CD14-positive monocyte (primary cell): ENCODE results near the gene UBL5. TPM values are rescaled to one million over a fixed set of nuclear protein-coding genes. Genes with fewer than 3 reads are reported as not detected.

Source experiments
- DNase-seq, 3 donors: peaks; one replicate each; pipeline ENCODE4 v3.0.0-alpha.2; 2011 to 2022
- H2AFZ ChIP-seq: 2 replicates; pipeline ENCODE4 v1.6.0; 2012; ENCODE audit warnings: mild to moderate bottlenecking, low read depth, low read length, inconsistent platforms; ENCODE audit not compliant: insufficient read depth, poor library complexity, severe bottlenecking
- H3K27ac ChIP-seq, 2 donors: 1 replicate in 1 of 2; 2 replicates in 1 of 2; pipeline ENCODE4 v1.5.1; 2012 to 2013; ENCODE audit warnings: low read length in 2 of 2, control low read depth in 1 of 2, inconsistent platforms in 1 of 2, low read depth in 1 of 2, mild to moderate bottlenecking in 1 of 2
- H3K27me3 ChIP-seq, 2 donors: one replicate each; pipeline versions ENCODE4 v1.6.0 to v1.6.1; 2011 to 2013; ENCODE audit warnings: low read length in 2 of 2; ENCODE audit not compliant: control insufficient read depth in 2 of 2, insufficient read depth in 2 of 2
- H3K36me3 ChIP-seq, 2 donors: replicated peaks in 1 of 2; 1 replicate in 1 of 2; 2 replicates in 1 of 2; pipeline versions ENCODE4 v1.5.1 to v1.6.1; 2012 to 2013; ENCODE audit warnings: low read length in 2 of 2, control low read depth in 1 of 2, inconsistent platforms in 1 of 2, mild to moderate bottlenecking in 1 of 2; ENCODE audit not compliant: insufficient read depth in 2 of 2, control insufficient read depth in 1 of 2
- H3K4me1 ChIP-seq, 2 donors: 1 replicate in 1 of 2; 2 replicates in 1 of 2; pipeline versions ENCODE4 v1.5.1 to v1.6.1; 2012 to 2013; ENCODE audit warnings: low read length in 2 of 2, control low read depth in 1 of 2, inconsistent platforms in 1 of 2, mild to moderate bottlenecking in 1 of 2, moderate library complexity in 1 of 2; ENCODE audit not compliant: insufficient read depth in 2 of 2, control insufficient read depth in 1 of 2
- H3K4me2 ChIP-seq: replicated peaks from 2 replicates; pipeline ENCODE3; 2012; ENCODE audit warnings: low read length, moderate library complexity, mild to moderate bottlenecking; ENCODE audit not compliant: poor library complexity, severe bottlenecking; ENCODE audit errors: extremely low read depth
- H3K4me3 ChIP-seq, 3 experiments: fragments of 200-600 bp in 1 of 3; sonication (generic) in 1 of 3; replicated peaks in 1 of 3; 1 replicate in 2 of 3; 2 replicates in 1 of 3; pipeline ENCODE4 v1.5.1; 2011 to 2013; ENCODE audit warnings: low read length in 3 of 3, mild to moderate bottlenecking in 3 of 3, control low read depth in 2 of 3, low read depth in 2 of 3, inconsistent platforms in 1 of 3, moderate library complexity in 1 of 3
- H3K79me2 ChIP-seq: 2 replicates; pipeline ENCODE4 v1.6.0; 2012; ENCODE audit warnings: mild to moderate bottlenecking, control low read depth, inconsistent platforms, low read length, moderate library complexity; ENCODE audit not compliant: insufficient read depth
- H3K9ac ChIP-seq: 2 replicates; pipeline ENCODE4 v1.6.0; 2017; ENCODE audit warnings: low read length, mild to moderate bottlenecking; ENCODE audit not compliant: insufficient read depth, poor library complexity, severe bottlenecking
- H3K9me3 ChIP-seq, 2 donors: replicated peaks in 1 of 2; 1 replicate in 1 of 2; 2 replicates in 1 of 2; pipeline versions ENCODE4 v1.5.1 to v1.6.1; 2012 to 2013; ENCODE audit warnings: low read length in 2 of 2, control low read depth in 1 of 2; ENCODE audit not compliant: control insufficient read depth in 1 of 2, insufficient read depth in 1 of 2
- H4K20me1 ChIP-seq: 2 replicates; pipeline ENCODE4 v1.6.0; 2012; ENCODE audit warnings: mild to moderate bottlenecking, low read length, control low read depth, moderate library complexity; ENCODE audit not compliant: insufficient read depth
- H3K27ac Mint-ChIP-seq, 7 donors: one replicate each; pipeline ENCODE4 v1.8.0; 2020; ENCODE audit warnings: mild to moderate bottlenecking in 7 of 7, mixed read lengths in 7 of 7, moderate library complexity in 6 of 7, inconsistent platforms in 2 of 7
- H3K27me3 Mint-ChIP-seq, 3 donors: one replicate each; pipeline ENCODE4 v1.8.0; 2021 to 2022; ENCODE audit warnings: low read depth in 3 of 3, mild to moderate bottlenecking in 3 of 3, mixed read lengths in 3 of 3, moderate library complexity in 3 of 3, inconsistent platforms in 1 of 3
- H3K36me3 Mint-ChIP-seq, 2 donors: one replicate each; pipeline ENCODE4 v1.8.0; 2020; ENCODE audit warnings: mixed read lengths in 2 of 2, inconsistent platforms in 1 of 2, mild to moderate bottlenecking in 1 of 2
- H3K4me1 Mint-ChIP-seq: one replicate; pipeline ENCODE4 v1.8.0; 2020; ENCODE audit warnings: mild to moderate bottlenecking, mixed read lengths
- H3K4me3 Mint-ChIP-seq, 2 donors: one replicate each; pipeline ENCODE4 v1.8.0; 2020; ENCODE audit warnings: mild to moderate bottlenecking in 2 of 2, mixed read lengths in 2 of 2, moderate library complexity in 1 of 2
- H3K9me3 Mint-ChIP-seq, 7 donors: one replicate each; pipeline ENCODE4 v1.8.0; 2020 to 2022; ENCODE audit warnings: mixed read lengths in 7 of 7, mild to moderate bottlenecking in 6 of 7, moderate library complexity in 6 of 7, inconsistent platforms in 2 of 7
- WGBS: methylation state at CpG from one replicate; pipeline ENCODE4 v1.1.5; 2013; ENCODE audit warnings: missing lambda C conversion rate; ENCODE audit not compliant: insufficient coverage; 5-methylcytosine and 5-hydroxymethylcytosine counted together
- intact Hi-C, 2 donors: fragments of 100-400 bp; cut with micrococcal nuclease; formaldehyde crosslinking; loops; one replicate each; pipeline versions ENCODE4 v1.15.0 to v1.15.1; 2023
- polyA plus RNA-seq, 3 donors: library from polyadenylated mRNA; depleted of rRNA in 1 of 3; unstranded in 2 of 3; stranded (reverse) in 1 of 3; fragments of 300-500 nt in 2 of 3; fragments of >200 nt in 1 of 3; fragmentation: Illumina TruSeq in 2 of 3; gene quantifications; 1 replicate in 2 of 3; 2 replicates in 1 of 3; pipeline ENCODE4 v1.2.3, GENCODE V29; 2012 to 2021
- small RNA-seq: library from RNA; depleted of rRNA; stranded (forward); fragments of <200 nt; gene quantifications from one replicate; pipeline ENCODE3, GENCODE V24; 2012; ENCODE audit warnings: low read depth; ENCODE audit not compliant: insufficient read length
- TF ChIP-seq, protein P1 (sequence below): fragments of 200-600 bp; IDR thresholded peaks from one replicate; pipeline ENCODE4 v1.8.0; 2022; ENCODE audit warnings: antibody characterized with exemption, mild to moderate bottlenecking

The UBL5 gene
- polyA plus RNA-seq, 3 donors = 713 to 783 (median 728) TPM

DNA sequence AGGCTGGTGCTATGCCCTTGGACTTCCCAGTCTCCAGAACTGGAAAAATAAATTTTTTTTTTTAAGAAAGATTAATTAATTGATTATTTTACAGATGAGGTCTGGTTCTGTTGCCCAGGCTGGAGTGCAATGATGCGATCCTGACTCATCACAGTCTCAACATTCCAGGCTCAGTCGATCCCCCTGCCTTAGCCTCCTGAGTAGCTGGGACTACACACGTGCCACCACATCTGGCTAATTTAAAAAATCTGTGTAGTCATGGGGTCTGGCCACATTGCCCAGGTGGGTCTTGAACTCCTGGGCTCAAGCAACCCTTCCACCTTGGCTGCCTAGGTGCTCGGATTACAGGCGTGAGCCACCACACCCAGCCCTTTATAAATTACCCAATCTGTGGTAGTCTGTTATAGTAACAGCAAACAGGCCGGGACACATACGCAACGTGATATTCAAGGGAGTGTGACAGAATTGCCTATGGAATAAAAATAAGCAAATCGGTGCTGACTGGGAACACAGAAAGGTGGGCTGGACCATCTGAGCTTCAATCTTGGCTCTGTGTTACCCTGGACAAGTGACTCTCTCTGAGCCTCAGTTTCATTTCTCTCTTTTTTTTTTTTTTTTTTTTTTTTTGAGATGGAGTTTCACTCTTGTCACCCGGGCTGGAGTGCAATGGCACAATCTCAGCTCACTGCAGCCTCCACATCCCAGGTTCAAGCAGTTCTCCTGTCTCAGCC, 50.2 kb downstream of the UBL5 start:
- H3K4me2 ChIP-seq = no peak overlapping the region
- 93% methylated on average over 5 of the region's 10 CpGs for WGBS

GRCh38 chr19:9878511-9879196, 50.9 kb downstream of the UBL5 start:
- H3K4me3 Mint-ChIP-seq = no peak overlapping the region
- H3K4me3 ChIP-seq = no peak overlapping the region
- peaks cover 1 to 8% (median 7%) of the 10 kb centered on the region in 3 donors for H3K27me3 Mint-ChIP-seq
- no peaks in the 10 kb centered on the region for H3K36me3 Mint-ChIP-seq
- H3K9ac ChIP-seq = no peak overlapping the region
- no peak overlapping the region for H3K27ac ChIP-seq
- intact Hi-C loops = no loop called here
- peak overlapping the region in 1 of 7 donors; percentile 17 for H3K27ac Mint-ChIP-seq
- no peak for DNase-seq
- WGBS = 88% methylated on average over 5 of the region's 11 CpGs
- no peaks in the 10 kb centered on the region for H3K9me3 ChIP-seq
- H4K20me1 ChIP-seq = no peaks in the 10 kb centered on the region
- no peaks in the 10 kb centered on the region for H3K36me3 ChIP-seq
- no peaks in the 10 kb centered on the region for H3K4me1 Mint-ChIP-seq
- no peak overlapping the region for H3K4me2 ChIP-seq
- no peaks in the 10 kb centered on the region for H3K4me1 ChIP-seq
- no peaks in the 10 kb centered on the region for H3K27me3 ChIP-seq
- H3K79me2 ChIP-seq = no peaks in the 10 kb centered on the region
- TF ChIP-seq, protein P1, sequence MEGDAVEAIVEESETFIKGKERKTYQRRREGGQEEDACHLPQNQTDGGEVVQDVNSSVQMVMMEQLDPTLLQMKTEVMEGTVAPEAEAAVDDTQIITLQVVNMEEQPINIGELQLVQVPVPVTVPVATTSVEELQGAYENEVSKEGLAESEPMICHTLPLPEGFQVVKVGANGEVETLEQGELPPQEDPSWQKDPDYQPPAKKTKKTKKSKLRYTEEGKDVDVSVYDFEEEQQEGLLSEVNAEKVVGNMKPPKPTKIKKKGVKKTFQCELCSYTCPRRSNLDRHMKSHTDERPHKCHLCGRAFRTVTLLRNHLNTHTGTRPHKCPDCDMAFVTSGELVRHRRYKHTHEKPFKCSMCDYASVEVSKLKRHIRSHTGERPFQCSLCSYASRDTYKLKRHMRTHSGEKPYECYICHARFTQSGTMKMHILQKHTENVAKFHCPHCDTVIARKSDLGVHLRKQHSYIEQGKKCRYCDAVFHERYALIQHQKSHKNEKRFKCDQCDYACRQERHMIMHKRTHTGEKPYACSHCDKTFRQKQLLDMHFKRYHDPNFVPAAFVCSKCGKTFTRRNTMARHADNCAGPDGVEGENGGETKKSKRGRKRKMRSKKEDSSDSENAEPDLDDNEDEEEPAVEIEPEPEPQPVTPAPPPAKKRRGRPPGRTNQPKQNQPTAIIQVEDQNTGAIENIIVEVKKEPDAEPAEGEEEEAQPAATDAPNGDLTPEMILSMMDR = no peak
- no peak overlapping the region for H2AFZ ChIP-seq
- H3K9me3 Mint-ChIP-seq = peaks cover 0 to 3% (median 2%) of the 10 kb centered on the region in 7 donors

More for the DNA sequence above, 50.2 kb downstream of the UBL5 start:
- Histone ChIP-seq H3K27me3 (no peaks in the 10 kb centered on the region), H3K9me3 (no peaks in the 10 kb centered on the region), H4K20me1 (no peaks in the 10 kb centered on the region), H3K9ac (no peak overlapping the region), H3K4me1 (no peaks in the 10 kb centered on the region), H3K4me3 (no peak overlapping the region), H3K79me2 (no peaks in the 10 kb centered on the region), H3K36me3 (no peaks in the 10 kb centered on the region), H3K27ac (no peak overlapping the region), H2AFZ (no peak overlapping the region)
- H3K9me3 Mint-ChIP-seq = peaks cover 0 to 3% (median 2%) of the 10 kb centered on the region in 7 donors
- no peaks in the 10 kb centered on the region for H3K36me3 Mint-ChIP-seq
- TF ChIP-seq, protein P1 = no peak
- no peak overlapping the region for H3K4me3 Mint-ChIP-seq
- H3K27ac Mint-ChIP-seq = no peak overlapping the region
- H3K4me1 Mint-ChIP-seq = no peaks in the 10 kb centered on the region
- no peak for DNase-seq
- H3K27me3 Mint-ChIP-seq = peaks cover 1 to 8% (median 7%) of the 10 kb centered on the region in 3 donors
- intact Hi-C loops = no loop called here

Small RNA genes lying within 50 kb of the gene (small RNA-seq; reads per million reads assigned to genes)
- not detected for gene RF00156

Other genes with a start within 250 kb of the UBL5 start
- gene ZNF121, start 243.4 kb upstream of the UBL5 start, polyA plus RNA-seq = 1 to 10 TPM; 1.5 to 7.2 (median 3.8) TPM
- gene ZNF561, start 206.7 kb upstream of the UBL5 start, polyA plus RNA-seq = 10 to 100 TPM; 11.0 to 14.3 (median 12.5) TPM
- 1 to 10 TPM; 3.3 to 7.9 (median 5.1) TPM for gene ZNF562, start 152.8 kb upstream of the UBL5 start, polyA plus RNA-seq
- 1 to 10 TPM; 2.5 to 6.9 (median 6.5) TPM for gene ZNF846, start 59.2 kb upstream of the UBL5 start, polyA plus RNA-seq
- 10 to 100 TPM in 1 of 3 donors, 1 to 10 TPM in 2; 6.6 to 49.8 (median 8.1) TPM for gene FBXL12, start 8.8 kb upstream of the UBL5 start, polyA plus RNA-seq
- 10 to 100 TPM; 67.4 to 79.8 (median 68.3) TPM for gene PIN1, start 7.4 kb downstream of the UBL5 start, polyA plus RNA-seq
- gene OLFM2, start 108.6 kb downstream of the UBL5 start, polyA plus RNA-seq = not detected
- gene COL5A3, start 182.6 kb downstream of the UBL5 start, polyA plus RNA-seq = not detected
- gene RDH8, start 185.6 kb downstream of the UBL5 start, polyA plus RNA-seq = not detected